Amygdala (tissue), 56 donors: ENCODE results near the gene NINJ2.

Source experiments
- DNase-seq, 56 donors: peaks; one replicate each; lab custom pipeline; 2025; lab: John Stamatoyannopoulos, UW

The NINJ2 gene

GRCh38 chr12:539540-540310 lies 123.5 kb downstream of the NINJ2 start:
- no peak for DNase-seq

- DNase-seq = peak in 15 of 56 donors; percentile 1 to 52 (median 22)
Observed at GRCh38 chr12:538731-539539, 124.3 kb downstream of the NINJ2 start.

GRCh38 chr12:537772-538171 lies 125.5 kb downstream of the NINJ2 start:
- no peak for DNase-seq

- no peak for DNase-seq
Observed at GRCh38 chr12:536751-537245, 126.4 kb downstream of the NINJ2 start.

GRCh38 chr12:535396-535795 lies 127.8 kb downstream of the NINJ2 start:
- DNase-seq = no peak

- DNase-seq = no peak
Observed at GRCh38 chr12:534216-534615, 129.0 kb downstream of the NINJ2 start.

- no peak for DNase-seq
Observed at GRCh38 chr12:533718-534117, 129.5 kb downstream of the NINJ2 start.

- no peak for DNase-seq
Observed at GRCh38 chr12:532908-533565, 130.2 kb downstream of the NINJ2 start.

- DNase-seq = no peak
Observed at GRCh38 chr12:531951-532585, 131.2 kb downstream of the NINJ2 start.

- no peak for DNase-seq
Observed at GRCh38 chr12:530821-531220, 132.4 kb downstream of the NINJ2 start.

- DNase-seq = peak in 1 of 56 donors; percentile 11
Observed at GRCh38 chr12:530308-530707, 132.9 kb downstream of the NINJ2 start.

- no peak for DNase-seq
Observed at GRCh38 chr12:527729-528128, 135.5 kb downstream of the NINJ2 start.

GRCh38 chr12:527241-527640 lies 136.0 kb downstream of the NINJ2 start:
- DNase-seq = no peak

- no peak for DNase-seq
Observed at GRCh38 chr12:526089-526488, 137.2 kb downstream of the NINJ2 start.

GRCh38 chr12:524167-524951 lies 138.9 kb downstream of the NINJ2 start:
- no peak for DNase-seq

- DNase-seq = no peak
Observed at GRCh38 chr12:522692-523378, 140.4 kb downstream of the NINJ2 start.

- no peak for DNase-seq
Observed at GRCh38 chr12:520119-520518, 143.1 kb downstream of the NINJ2 start.

GRCh38 chr12:517538-517937 lies 145.7 kb downstream of the NINJ2 start:
- no peak for DNase-seq
